ENCODE measurements around the gene CNTFR.

- TF ChIP-seq, protein P1, sequence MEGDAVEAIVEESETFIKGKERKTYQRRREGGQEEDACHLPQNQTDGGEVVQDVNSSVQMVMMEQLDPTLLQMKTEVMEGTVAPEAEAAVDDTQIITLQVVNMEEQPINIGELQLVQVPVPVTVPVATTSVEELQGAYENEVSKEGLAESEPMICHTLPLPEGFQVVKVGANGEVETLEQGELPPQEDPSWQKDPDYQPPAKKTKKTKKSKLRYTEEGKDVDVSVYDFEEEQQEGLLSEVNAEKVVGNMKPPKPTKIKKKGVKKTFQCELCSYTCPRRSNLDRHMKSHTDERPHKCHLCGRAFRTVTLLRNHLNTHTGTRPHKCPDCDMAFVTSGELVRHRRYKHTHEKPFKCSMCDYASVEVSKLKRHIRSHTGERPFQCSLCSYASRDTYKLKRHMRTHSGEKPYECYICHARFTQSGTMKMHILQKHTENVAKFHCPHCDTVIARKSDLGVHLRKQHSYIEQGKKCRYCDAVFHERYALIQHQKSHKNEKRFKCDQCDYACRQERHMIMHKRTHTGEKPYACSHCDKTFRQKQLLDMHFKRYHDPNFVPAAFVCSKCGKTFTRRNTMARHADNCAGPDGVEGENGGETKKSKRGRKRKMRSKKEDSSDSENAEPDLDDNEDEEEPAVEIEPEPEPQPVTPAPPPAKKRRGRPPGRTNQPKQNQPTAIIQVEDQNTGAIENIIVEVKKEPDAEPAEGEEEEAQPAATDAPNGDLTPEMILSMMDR (IDR thresholded peaks at IDR 0.05), result no peak
- TF ChIP-seq POLR2A (IDR thresholded peaks at IDR 0.05) (no peak), POLR2AphosphoS5 (IDR thresholded peaks at IDR 0.05; ENCODE audit: insufficient read depth in 1 of 2, low read depth in 1 of 2) (peak in 1 of 2 donors; percentile 64)
Observed at GRCh38 chr9:34638138-34638445, 48.6 kb upstream of the CNTFR start.
